HL-60 (cell line): ENCODE results near the gene NEK9.

Source experiments
- DNase-seq, 2 experiments: peaks; one replicate each; pipeline ENCODE4 v3.0.0-alpha.2; 2010 to 2020; ENCODE audit warnings: low read depth in 1 of 2, low spot score in 1 of 2
- H3K27ac ChIP-seq: fragments of 250-450 bp; sonication (Bioruptor Pico); replicated peaks from 2 replicates; pipeline ENCODE4 v1.5.1; 2020; ENCODE audit warnings: mild to moderate bottlenecking, moderate library complexity
- H3K27me3 ChIP-seq: fragments of 250-450 bp; sonication (Bioruptor Pico); 2 replicates; pipeline ENCODE4 v1.5.1; 2021; ENCODE audit warnings: mild to moderate bottlenecking, moderate library complexity; ENCODE audit not compliant: insufficient read depth, poor library complexity, severe bottlenecking
- H3K4me3 ChIP-seq: replicated peaks from 2 replicates; pipeline ENCODE4 v1.5.1; 2011; ENCODE audit warnings: mild to moderate bottlenecking, control low read depth, low read length; ENCODE audit not compliant: insufficient read depth
- CTCF ChIP-seq: IDR thresholded peaks from one replicate; pipeline ENCODE4 v1.5.1; 2011; ENCODE audit warnings: low read length, control low read depth, inconsistent platforms; ENCODE audit not compliant: insufficient read depth
- GABPA ChIP-seq: IDR thresholded peaks from 2 replicates; pipeline ENCODE4 v1.6.1; 2012; ENCODE audit warnings: low read depth
- POLR2AphosphoS5 ChIP-seq: IDR thresholded peaks from 2 replicates; pipeline ENCODE4 v1.6.1; 2012; ENCODE audit warnings: low read depth
- REST ChIP-seq: IDR thresholded peaks from 2 replicates; pipeline ENCODE4 v1.6.1; 2012; ENCODE audit warnings: low read depth; ENCODE audit not compliant: insufficient replicate concordance
- SPI1 ChIP-seq: IDR thresholded peaks from 2 replicates; pipeline ENCODE4 v1.6.1; 2012; ENCODE audit warnings: low read depth, mild to moderate bottlenecking, borderline replicate concordance

The NEK9 gene

GRCh38 chr14:75098682-75099081 lies 28.2 kb downstream of the NEK9 start:
- no peaks in the 10 kb centered on the region for H3K27me3 ChIP-seq
- H3K27ac ChIP-seq: no peak overlapping the region
- no peak overlapping the region for H3K4me3 ChIP-seq
- TF ChIP-seq GABPA: no peak
- TF ChIP-seq REST: no peak
- no peak for TF ChIP-seq CTCF
- TF ChIP-seq SPI1: no peak
- no peak for TF ChIP-seq POLR2AphosphoS5
- DNase-seq: no peak

GRCh38 chr14:75098212-75098611 lies 28.6 kb downstream of the NEK9 start:
- Histone ChIP-seq H3K27me3 (no peaks in the 10 kb centered on the region), H3K27ac (no peak overlapping the region), H3K4me3 (no peak overlapping the region)
- DNase-seq: no peak
- no peak for TF ChIP-seq POLR2AphosphoS5
- TF ChIP-seq CTCF: no peak
- TF ChIP-seq GABPA: no peak
- no peak for TF ChIP-seq SPI1
- TF ChIP-seq REST: no peak

GRCh38 chr14:75096959-75097358 lies 29.9 kb downstream of the NEK9 start:
- TF ChIP-seq REST (no peak), POLR2AphosphoS5 (no peak), CTCF (no peak), GABPA (no peak), SPI1 (no peak)
- Histone ChIP-seq H3K27ac (no peak overlapping the region), H3K4me3 (no peak overlapping the region), H3K27me3 (no peaks in the 10 kb centered on the region)
- no peak for DNase-seq
